Parathyroid adenoma (tissue), 2 donors: Measurements from ENCODE around the gene MCU.
A peak's percentile ranks its signal among the peaks of the same experiment; 100 is the strongest.
"Not testable (repeated sequence)": the region's sequence is repeated elsewhere in the genome, so short reads cannot be mapped to it uniquely, and the experiment has no call there.

ENCODE experiments used
- H2AFZ ChIP-seq: fragments of 300-600 bp; sonication (generic); one replicate; pipeline ENCODE4 v1.7.0; 2017; ENCODE audit warnings: antibody characterized with exemption, mild to moderate bottlenecking
- H3K27ac ChIP-seq: fragments of 300-600 bp; sonication (generic); one replicate; pipeline ENCODE4 v1.7.0; 2017
- H3K27me3 ChIP-seq: fragments of 300-600 bp; sonication (generic); one replicate; pipeline ENCODE4 v1.7.0; 2017; ENCODE audit warnings: low read length; ENCODE audit not compliant: control insufficient read depth, insufficient read depth
- H3K36me3 ChIP-seq: fragments of 300-600 bp; sonication (generic); one replicate; pipeline ENCODE4 v1.7.0; 2017; ENCODE audit warnings: low read length; ENCODE audit not compliant: control insufficient read depth, insufficient read depth
- H3K4me1 ChIP-seq: fragments of 300-600 bp; sonication (generic); one replicate; pipeline ENCODE4 v1.7.0; 2017; ENCODE audit warnings: control low read depth
- H3K4me2 ChIP-seq: fragments of 300-600 bp; sonication (generic); one replicate; pipeline ENCODE4 v1.7.0; 2017; ENCODE audit warnings: low read length
- H3K4me3 ChIP-seq: fragments of 300-600 bp; sonication (generic); one replicate; pipeline ENCODE4 v1.7.0; 2017; ENCODE audit warnings: low read depth, low read length
- H3K79me2 ChIP-seq: fragments of 300-600 bp; sonication (generic); one replicate; pipeline ENCODE4 v1.7.0; 2017; ENCODE audit warnings: control low read depth
- H3K9ac ChIP-seq: fragments of 300-600 bp; sonication (generic); one replicate; pipeline ENCODE4 v1.7.0; 2017; ENCODE audit warnings: mild to moderate bottlenecking
- H3K9me3 ChIP-seq: fragments of 300-600 bp; sonication (generic); one replicate; pipeline ENCODE4 v1.7.0; 2017; ENCODE audit warnings: low read length; ENCODE audit not compliant: control insufficient read depth
- CTCF ChIP-seq: fragments of 300-600 bp; sonication (generic); IDR thresholded peaks from one replicate; pipeline ENCODE4 v1.7.0; 2017; ENCODE audit warnings: antibody characterized with exemption, mild to moderate bottlenecking
- donor health status: primary hyperparathyroidism.

Gene MCU

DNA sequence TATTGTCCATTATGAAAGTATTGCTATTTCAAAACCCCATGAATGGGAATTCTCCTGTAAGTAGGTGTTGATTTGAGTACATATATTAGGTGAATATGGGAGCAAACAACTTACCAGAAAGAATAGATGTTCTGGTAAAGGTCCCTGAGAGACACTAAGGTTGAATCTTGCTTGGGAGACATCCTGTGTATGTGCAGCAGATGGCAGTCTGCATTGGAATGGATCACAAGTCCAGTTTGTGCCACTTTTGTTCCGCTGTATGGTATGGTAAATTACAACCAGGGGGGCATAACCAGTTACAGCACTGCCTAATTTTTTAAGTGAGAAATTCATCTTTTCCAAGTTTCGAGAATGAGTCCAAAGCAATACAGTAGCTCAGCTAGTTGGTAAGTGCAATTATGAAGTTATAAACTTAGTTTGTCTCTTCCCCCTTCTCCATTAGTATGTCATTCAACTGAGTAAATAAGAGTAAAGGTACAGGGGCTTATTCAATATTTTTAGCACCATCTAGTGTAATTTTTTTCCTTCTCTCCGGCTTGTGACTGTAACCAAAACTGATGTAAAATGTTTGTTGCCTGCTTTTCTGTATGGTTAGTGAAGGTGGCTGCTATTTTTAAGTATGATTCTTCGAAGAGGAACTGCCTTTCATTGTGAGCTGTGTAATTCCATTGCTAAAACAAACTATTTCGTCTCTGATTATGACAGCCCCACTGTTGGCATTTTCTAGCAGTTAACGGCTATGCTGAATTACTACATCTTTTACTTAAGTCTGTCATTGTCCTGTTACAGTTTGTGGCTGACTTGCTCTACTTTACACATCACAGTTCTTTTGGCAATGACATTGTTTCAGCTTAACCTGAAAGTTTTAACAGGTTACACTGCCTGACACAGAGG lies 2.8 kb downstream of the MCU start:
- Histone ChIP-seq H3K9ac (no peak overlapping the region), H3K36me3 (no peaks in the 10 kb centered on the region), H3K27me3 (no peaks in the 10 kb centered on the region), H3K4me1 (no peaks in the 10 kb centered on the region), H2AFZ (no peak overlapping the region), H3K4me2 (no peak overlapping the region), H3K79me2 (peaks cover 35% of the 10 kb centered on the region), H3K4me3 (peak overlapping the region; percentile 9), H3K27ac (no peak overlapping the region), H3K9me3 (no peaks in the 10 kb centered on the region)
- TF ChIP-seq CTCF, result peak; percentile 25

GRCh38 chr10:72695496-72695895 lies 3.6 kb downstream of the MCU start:
- Histone ChIP-seq H3K27ac (no peak overlapping the region), H3K9me3 (no peaks in the 10 kb centered on the region), H3K27me3 (no peaks in the 10 kb centered on the region), H3K36me3 (no peaks in the 10 kb centered on the region), H3K79me2 (peaks cover 35% of the 10 kb centered on the region), H3K4me1 (no peaks in the 10 kb centered on the region), H2AFZ (no peak overlapping the region), H3K9ac (no peak overlapping the region), H3K4me3 (no peak overlapping the region), H3K4me2 (no peak overlapping the region)
- no peak for TF ChIP-seq CTCF

GRCh38 chr10:72697716-72698115 lies 5.8 kb downstream of the MCU start:
- no peaks in the 10 kb centered on the region for H3K4me1 ChIP-seq
- no peak overlapping the region for H3K9ac ChIP-seq
- no peak overlapping the region for H3K4me3 ChIP-seq
- H3K4me2 ChIP-seq, result no peak overlapping the region
- no peaks in the 10 kb centered on the region for H3K36me3 ChIP-seq
- no peak for TF ChIP-seq CTCF
- H3K27ac ChIP-seq, result no peak overlapping the region
- no peaks in the 10 kb centered on the region for H3K27me3 ChIP-seq
- H3K79me2 ChIP-seq, result peaks cover 42% of the 10 kb centered on the region
- no peaks in the 10 kb centered on the region for H3K9me3 ChIP-seq
- H2AFZ ChIP-seq, result no peak overlapping the region

- H3K27ac ChIP-seq, H3K4me3 ChIP-seq: not testable (repeated sequence)
- H3K79me2 ChIP-seq, result peaks cover 35% of the 10 kb centered on the region
Measured at GRCh38 chr10:72702465-72702864, 10.5 kb downstream of the MCU start.

DNA sequence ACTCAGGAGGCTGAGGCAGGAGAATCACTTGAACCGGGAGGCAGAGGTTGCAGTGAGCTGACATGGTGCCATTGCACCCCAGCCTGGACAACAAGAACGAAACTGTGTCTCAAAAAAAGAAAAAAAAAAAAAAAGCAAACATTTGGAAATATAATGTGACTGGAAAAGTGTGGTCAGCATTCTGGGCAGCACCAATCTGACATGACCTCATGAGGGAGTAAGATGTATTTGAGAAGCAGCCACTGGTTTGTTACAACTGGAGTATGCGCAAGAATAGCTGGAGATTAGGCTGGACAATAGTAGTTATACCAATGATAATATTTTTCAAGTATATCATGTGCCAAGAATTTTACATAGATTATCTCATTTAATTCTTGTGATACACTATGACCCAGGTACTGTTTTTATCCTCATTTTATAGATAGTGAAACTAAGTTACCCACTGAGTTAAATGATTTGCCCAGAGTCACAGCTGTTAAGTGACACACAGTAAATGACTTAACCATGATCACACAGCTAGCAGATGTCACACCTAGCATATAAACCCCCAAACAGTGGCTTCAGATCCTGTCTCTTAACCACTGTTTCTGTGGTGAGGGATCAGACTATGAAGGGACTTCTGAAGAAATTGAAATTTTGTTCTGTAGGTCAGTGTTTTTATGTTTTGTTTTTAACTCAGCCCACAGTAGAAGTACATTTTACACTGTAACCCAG lies 11.1 kb downstream of the MCU start:
- H3K9me3 ChIP-seq, result no peaks in the 10 kb centered on the region
- H3K27me3 ChIP-seq, result no peaks in the 10 kb centered on the region
- no peak overlapping the region for H2AFZ ChIP-seq
- H3K4me3 ChIP-seq, result no peak overlapping the region
- no peak overlapping the region for H3K4me2 ChIP-seq
- peaks cover 30% of the 10 kb centered on the region for H3K79me2 ChIP-seq
- no peak overlapping the region for H3K27ac ChIP-seq
- no peak for TF ChIP-seq CTCF
- H3K9ac ChIP-seq, result no peak overlapping the region
- no peaks in the 10 kb centered on the region for H3K36me3 ChIP-seq
- peaks cover 2% of the 10 kb centered on the region for H3K4me1 ChIP-seq

More at GRCh38 chr10:72702465-72702864, 10.5 kb downstream of the MCU start:
- H3K9ac ChIP-seq, H3K9me3 ChIP-seq, H3K4me2 ChIP-seq, H3K4me1 ChIP-seq, H2AFZ ChIP-seq, H3K36me3 ChIP-seq, H3K27me3 ChIP-seq: not testable (repeated sequence)
